DMS79 (cell line): ENCODE data around the gene TULP3.

Experiments used
- DNase-seq: peaks from one replicate; lab custom pipeline; 2025; lab: John Stamatoyannopoulos, UW

Gene TULP3

GRCh38 chr12:2970744-2971143 is 80.1 kb downstream of the TULP3 start:
- DNase-seq = no peak

GRCh38 chr12:2973566-2973965 is 82.9 kb downstream of the TULP3 start:
- no peak for DNase-seq

- DNase-seq = no peak
Measured at GRCh38 chr12:2974560-2974971, 83.9 kb downstream of the TULP3 start.

- no peak for DNase-seq
Measured at GRCh38 chr12:2976581-2976996, 85.9 kb downstream of the TULP3 start.

DNA sequence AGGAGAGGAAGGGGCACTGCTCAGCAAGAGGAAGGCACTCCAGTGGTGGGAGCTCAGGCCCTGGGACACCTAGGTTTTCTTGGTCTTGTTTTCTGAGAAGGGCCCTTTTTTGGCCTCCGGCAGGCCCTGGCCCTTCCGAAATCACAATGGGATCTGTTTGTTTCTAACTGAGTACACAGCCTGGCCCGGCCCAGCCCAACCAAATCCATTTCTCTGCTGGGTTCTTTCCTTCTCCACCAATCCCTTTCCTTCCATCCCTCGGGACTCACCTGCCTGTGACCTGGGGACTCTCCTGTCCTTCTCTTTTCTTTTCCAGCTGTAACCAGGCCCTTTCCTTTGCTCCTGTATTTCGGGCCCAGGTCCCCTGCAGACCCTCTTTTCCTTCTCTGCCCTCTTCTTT is 87.1 kb downstream of the TULP3 start:
- DNase-seq = no peak

DNA sequence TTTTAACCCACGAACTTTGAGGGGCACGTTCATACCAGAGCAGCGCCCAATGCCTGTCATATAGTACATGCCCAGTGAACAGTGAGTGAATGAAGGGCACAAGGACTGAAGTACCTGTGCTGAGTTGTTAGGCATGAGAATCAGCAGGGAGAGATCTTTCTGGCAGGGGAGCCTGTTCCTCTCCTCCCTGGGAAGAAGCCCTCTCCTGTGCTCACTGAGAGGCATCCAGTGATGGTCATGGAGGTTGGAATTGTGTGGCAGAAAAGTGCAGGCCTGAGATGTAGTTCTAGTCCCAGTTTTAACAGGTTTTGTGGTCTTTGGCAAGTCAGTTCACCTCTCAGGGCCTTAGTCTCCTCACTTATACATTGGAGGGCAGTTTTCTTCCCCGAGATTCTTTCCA is 89.1 kb downstream of the TULP3 start:
- DNase-seq = no peak

GRCh38 chr12:2980630-2981029 is 89.9 kb downstream of the TULP3 start:
- no peak for DNase-seq

GRCh38 chr12:2982361-2982760 is 91.7 kb downstream of the TULP3 start:
- no peak for DNase-seq

DNA sequence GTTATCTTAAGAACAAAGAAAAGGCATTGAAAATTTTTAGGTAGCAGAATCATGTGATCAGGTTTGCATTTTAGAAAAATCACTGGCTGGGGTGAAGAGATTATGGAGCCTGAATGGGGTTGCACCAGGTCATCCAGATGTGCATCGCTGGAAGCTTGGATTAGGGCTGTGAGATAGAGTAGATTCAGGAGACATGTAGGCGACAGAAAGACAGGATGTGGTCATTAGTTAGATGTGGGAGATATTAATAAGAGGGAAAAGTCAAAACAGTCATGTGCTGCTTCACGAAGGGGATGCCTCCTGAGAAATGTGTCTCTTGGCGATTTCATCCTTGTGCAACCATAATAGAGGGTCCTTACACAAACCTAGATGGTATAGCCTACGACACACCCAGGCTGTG is 93.6 kb downstream of the TULP3 start:
- DNase-seq = no peak

- no peak for DNase-seq
Measured at GRCh38 chr12:2984698-2985097, 94.0 kb downstream of the TULP3 start.

DNA sequence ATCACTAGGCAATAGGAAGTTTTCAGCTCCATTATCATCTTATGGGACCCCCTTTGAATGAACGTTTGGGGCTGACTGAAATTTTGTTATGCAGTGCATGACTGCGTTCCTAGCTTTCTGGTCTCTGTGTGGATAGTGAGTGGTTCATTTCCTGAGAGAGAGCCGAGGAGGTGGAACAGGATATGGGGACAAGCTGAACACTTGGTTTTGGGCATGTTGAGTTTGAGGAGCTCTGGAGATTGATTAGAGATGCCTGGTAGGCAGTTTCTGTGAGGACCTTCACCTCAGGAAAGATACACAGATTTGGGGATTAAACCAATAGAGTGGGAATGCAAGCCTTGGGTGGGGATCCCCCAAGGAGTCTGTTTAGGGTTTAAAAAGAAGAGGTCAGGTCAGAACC is 96.2 kb downstream of the TULP3 start:
- DNase-seq = no peak

GRCh38 chr12:2988494-2988893 is 97.8 kb downstream of the TULP3 start:
- DNase-seq = no peak
